Stimulated activated CD4-positive, alpha-beta T cell treated with anti-CD3 and anti-CD28 coated beads, Interleukin-12 subunit alpha, Interleukin-12 subunit beta, amount 100 ng/mL, for 4 hours (primary cell): Measurements from ENCODE around the gene NCAN.

Experiments
- DNase-seq: peaks from one replicate; pipeline ENCODE4 v3.0.0-alpha.2; 2020

Gene NCAN

DNA sequence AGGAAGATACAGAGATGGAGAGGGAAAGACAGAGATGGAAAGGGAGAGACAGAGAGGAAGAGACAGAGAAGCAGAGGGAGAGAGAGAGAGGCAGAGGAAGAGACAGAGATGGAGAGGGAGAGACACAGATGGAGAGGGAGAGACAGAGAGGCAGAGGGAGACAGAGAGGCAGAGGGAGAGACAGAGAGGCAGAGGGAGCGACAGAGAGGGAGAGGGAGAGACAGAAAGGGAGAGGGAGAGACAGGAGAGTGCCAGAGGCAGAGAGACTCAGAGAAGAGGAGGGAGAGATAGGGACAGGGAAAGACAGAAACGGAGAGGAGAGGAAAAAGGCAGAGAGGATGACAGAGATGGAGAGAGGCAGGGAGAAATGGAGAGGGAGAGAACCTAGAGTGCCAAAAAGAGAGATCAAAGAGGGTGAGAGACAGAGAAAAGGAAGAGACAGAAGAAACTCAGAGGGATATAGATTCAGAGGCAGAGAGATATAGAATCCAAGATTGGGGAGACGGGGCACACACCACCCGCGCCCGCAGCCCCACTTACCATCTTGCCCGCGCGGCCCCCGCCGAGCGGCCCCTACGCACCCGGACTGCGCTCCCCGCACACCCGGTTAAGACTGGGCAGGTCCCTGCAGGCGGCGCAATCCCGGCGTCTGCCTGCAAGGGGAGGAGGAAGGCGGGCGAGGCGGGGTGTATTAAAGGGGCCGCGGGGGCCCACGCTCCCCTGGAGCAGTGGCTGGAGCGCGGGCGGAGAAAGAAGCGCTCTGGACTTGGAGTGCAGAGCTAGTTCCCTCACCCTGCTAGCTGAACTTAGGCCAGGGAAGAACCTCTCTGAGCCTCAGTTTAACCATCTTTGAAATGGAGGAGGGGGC, 50.7 kb downstream of the NCAN start:
- no peak for DNase-seq

DNA sequence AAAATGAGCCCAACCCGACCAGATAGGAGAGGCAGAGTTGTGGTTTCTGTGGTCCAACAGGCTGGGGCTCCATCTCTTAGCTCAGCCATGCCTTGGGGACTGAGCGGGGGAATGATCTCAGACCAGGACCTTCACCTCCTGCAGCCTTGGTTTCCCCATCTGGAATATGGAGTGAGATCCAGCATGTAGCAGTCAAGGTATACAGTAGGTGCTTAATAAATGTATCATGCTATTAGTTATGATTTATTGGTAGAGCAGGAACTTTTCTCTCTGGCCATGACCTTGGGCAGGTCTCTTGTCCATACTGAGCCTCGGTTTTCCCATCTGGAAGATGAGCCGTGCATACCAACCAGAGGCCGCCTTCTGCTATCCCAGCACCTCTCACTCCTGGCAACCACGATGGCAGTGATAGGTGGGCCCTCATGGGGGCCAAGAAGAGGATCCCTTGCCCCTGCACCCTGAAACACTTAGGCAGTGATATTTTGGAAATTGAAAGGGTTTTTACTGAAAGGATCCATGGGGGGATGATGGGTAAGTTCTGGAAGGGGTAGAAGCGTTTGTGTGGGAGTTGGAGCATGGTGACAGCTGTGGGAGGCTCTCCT, 52.2 kb downstream of the NCAN start:
- DNase-seq = no peak

DNA sequence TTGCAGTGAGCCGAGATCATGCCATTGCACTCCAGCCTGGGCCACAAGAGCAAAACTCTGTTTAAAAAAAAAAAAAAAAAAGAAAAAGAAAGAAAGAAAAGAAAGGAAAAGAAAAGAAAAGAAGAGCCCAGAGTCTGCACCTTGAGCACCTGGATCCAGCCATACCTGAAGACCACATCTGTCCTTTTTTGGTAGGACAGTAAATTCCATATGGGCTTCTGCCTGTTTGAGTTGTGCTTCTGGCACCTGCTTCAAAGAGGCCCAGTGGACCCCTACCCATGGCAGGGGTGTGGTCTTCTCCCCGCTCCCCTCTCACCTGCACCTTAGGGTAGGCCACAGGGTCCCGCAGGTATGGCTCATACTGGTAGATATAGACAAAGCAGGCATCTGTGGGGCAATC, 55.5 kb downstream of the NCAN start:
- no peak for DNase-seq

DNA sequence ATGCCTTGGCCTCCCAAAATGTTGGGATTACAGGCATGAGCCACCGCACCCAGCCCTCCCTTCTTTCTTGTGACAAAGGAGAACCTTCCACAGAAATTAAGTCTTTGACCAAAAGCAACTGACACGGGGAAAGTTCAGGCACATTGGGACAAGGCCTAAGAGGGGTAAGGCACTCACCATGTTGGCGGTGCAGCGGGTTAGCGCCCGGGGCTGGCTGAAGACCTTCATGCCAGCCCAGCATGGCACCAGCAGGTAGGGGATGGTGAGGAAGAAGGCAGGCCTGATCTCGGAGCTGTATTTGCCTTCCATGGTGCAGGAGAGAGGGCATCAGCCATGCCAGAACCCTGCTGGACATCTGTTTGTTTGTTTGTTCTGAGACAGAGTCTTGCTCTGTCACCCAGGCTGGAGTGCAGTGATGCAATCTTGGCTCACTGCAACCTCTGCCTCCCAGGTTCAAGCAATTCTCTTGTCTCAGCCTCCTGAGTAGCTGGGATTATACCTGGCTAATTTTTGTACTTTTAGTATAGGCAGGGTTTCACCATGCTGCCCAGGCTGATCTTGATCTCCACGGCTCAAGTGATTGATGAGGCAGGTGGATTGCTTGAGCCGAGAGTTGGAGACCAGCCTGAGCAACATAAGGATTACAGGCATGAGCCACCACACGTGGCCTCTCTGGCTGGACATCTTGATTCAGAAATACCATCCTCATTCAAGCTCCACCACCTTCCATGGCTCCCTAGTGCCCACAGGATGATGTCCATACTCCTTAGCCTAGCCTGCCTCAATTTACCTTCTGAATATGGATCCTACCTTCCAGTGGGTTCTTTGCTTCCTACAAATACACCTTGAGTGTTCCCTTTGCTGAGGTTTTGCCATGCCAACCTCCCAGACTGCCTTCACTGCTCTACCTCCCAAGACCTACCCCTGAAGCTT, 57.0 kb downstream of the NCAN start:
- no peak for DNase-seq

DNA sequence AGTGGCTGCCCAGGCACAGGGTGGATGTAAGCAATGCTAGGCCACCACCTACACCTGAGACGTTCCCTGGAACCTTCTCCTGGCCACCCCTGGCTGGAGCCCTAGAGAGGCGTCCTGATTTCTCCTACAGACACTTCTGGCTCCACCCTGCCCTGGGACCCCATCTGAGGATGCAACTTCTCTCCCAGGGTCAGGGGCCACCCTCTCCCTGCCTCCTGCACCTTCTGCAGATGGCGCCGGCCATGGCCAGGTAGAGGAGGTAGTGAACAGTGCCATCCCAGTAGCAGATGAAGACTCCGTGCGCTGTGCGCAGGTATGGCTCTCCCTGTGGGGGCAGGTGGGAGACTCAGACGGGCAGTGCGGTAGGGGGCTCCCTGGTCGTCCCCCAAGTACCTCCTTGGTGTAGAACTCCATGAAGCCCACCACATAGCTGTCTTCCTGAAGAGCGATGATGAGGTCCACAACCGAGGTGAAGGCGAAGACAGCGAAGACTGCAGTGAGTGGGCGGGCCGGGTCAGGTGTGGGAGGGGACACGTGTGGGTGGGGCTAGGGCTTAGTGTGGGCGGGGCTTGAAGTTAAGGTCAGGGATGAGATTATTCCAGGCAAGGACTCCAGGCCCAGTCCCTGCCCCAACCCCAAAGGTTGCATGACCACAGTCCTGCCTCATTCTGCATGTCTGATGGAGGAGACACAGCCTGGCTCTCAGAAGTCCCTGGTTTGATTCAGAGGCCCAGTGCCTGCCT, 58.4 kb downstream of the NCAN start:
- no peak for DNase-seq

DNA sequence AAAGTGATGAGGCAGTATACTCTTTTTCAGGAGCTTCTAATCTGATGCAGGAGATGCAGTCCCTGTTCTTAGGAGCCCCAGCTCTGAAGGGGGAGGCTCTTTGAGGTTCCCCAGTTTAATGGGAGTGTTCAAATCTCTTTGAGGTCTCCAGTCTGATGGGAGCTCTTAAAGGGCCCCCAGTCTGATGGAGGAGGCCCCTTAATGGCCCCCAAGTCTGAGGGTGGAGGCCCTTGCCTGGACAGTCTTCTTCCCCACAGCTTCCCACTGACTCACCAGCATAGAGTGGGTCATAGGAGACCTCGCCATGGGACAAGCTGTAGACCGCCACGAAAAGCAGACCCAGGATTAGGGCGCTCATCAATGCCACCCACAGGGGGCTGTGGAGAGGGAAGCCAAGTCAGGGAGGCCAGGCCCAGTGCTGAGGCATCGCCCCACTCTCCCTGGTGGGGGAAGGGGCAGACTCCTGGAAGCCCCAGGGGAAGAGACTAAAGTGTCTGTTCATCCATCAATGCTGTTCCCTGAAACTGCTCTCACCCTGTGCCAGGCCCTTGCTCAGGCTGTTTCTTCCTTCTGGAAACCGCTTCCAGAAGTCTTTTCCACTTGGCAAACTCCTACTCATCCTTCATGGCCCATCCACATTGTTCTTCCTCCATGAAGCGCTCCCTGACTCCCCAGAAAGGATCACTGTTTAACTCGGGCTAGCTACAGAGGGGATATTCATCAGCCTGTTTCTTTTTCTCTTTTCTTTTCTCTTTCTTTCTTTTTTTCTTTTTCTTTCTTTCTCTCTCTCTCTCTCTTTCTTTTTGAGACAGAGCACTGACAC, 59.2 kb downstream of the NCAN start:
- DNase-seq = no peak

DNA sequence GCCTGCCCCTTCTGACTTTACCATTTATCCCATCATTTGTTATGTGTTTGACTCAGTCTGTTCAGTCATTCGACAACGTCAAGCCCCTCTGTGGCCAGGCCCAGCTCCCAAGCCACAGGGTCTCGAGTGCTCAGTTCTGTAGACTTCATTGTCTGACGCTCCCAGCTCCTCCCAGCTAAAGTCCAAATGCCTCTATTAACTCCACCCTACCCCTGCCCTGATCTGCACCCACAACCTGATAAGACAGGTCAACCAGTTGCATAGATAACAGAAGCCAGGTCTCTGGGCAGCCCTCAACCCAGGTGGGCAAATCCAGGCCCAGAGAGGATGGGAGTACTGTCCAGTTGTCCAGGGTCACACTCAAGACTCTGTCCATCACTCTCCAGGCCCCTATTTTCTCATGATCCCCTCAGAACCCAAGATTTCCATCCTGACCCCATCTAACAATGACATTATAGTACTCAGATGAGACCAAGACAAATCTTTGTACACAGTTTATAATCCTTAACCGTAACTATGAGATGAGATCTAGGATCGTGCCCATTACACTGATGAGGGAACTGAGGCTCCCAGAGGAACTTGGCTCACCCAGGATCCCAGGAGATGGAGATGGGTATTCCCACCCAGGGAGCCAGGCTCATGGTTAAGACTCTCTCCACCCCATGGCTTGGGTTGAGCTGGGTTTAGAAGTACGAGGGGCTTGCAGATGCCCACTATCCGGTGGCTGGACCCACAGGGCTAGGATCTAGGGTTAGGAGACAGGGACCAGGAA, 60.3 kb downstream of the NCAN start:
- no peak for DNase-seq

DNA sequence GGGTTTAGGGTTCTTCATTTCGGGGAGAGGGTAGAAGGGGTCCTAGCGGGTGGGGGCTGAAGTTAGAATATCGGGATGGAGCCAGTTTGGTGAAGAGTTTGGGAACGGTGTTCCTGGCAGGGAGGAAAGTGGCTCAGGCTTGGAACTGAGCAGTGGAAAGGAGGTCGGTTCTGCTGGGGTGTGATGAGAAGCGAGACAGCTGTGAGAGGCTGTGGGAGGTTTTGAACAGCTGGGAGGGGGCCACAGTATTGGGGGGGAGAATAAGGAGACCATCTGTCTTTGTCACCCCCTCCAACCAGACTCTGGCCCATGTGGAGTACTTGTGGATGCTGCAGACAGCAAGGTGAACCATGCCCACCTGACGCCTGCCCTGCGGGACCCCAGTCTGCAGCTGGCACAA, 62.4 kb downstream of the NCAN start:
- no peak for DNase-seq

DNA sequence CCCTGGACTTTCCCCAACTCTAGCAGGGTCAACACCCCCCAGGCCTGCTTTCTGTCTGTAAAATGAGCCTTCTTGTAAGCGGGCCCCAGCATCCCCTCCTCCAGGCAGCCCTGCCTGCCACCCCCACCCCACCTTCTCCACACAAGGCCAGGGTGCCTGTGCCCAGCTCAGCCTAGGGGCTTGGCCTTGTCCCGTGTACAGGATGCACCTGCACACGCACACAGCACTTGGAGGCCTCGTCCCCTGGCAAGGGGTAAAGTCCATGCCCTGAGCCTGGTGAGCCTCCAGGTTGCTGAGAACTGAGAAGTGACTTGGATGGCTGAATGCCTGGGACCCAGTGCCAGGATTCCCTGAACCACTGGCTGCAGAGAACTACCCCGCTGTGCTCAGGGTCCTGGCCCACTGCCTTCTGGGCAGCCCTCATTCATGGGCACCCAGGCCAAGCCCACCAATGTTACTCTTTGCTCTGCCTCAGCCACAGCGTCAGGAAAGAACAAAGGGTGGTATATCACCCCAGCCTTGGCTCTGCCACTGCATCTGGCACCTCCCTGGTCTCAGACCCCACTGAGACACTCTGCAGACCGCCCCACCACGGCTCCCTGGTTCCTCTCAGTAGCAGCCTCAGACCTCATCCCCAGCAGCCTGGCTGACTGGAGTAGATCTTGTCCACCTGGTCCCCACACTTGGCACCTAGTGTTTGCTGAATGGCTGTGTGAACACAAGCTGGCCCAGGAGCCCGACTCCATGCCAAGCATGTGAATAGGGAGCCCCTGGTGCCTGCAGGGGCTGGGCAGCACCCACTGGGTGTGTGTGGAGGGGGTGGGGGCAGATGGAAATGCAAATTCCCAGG, 63.2 kb downstream of the NCAN start:
- DNase-seq = no peak

DNA sequence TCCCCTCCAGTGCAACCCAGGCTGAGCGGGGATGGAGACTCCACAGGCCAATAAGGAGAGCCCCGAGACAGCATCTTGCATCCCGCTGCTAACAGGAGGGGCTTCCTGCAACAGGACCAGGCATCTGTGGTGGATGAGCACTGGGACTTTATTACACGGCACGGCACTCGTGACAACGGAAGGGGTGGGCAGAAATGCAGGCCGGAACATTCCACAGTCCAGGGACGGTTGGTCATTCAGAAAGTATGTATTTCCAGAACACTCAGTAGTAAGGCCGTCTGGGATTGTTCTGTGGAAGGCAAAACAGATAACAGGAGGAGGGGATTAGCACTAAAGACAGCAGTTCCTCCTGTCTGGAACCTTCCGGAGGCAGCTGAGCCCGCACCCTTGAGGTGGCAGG, 64.6 kb downstream of the NCAN start:
- DNase-seq = no peak

DNA sequence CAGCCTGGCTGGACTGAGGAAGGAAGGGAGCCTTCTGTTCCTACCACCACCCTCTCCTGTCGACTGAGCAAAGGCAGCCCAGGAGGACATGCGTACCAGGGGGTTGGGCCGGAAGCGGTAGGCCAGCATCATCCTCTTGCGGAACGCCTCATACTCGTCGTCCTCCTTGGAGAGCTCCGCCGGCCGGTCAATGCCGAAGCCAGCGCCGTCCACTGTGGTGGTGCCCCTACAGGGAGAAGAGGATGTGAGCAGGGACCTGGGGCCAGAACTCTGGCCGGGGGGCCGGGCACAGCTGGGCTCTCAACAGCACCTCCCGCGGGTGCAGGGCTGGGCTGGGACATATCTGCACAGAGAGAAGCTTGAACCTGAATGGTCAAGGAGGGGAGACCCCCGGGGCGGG, 65.1 kb downstream of the NCAN start:
- DNase-seq = no peak

DNA sequence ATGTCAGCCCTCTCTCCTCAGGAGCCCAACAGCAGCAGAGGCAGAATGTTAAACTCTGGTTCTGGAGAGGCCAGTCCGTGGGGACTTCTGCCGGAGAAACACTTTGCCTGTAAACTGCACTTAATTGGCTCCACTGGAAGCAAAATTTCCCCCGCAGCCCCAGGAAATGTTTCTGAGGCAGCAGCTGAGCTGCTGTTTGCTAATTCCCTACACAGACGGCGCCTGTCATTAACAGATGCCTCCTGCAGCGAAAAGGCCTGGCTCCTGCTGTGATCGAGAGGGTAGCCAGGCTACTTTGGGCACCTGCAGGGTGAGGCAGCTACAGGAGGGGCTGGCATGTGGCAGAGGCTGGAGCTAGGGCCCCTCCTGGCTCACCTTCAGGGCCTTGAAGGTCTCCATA, 66.6 kb downstream of the NCAN start:
- DNase-seq = no peak

DNA sequence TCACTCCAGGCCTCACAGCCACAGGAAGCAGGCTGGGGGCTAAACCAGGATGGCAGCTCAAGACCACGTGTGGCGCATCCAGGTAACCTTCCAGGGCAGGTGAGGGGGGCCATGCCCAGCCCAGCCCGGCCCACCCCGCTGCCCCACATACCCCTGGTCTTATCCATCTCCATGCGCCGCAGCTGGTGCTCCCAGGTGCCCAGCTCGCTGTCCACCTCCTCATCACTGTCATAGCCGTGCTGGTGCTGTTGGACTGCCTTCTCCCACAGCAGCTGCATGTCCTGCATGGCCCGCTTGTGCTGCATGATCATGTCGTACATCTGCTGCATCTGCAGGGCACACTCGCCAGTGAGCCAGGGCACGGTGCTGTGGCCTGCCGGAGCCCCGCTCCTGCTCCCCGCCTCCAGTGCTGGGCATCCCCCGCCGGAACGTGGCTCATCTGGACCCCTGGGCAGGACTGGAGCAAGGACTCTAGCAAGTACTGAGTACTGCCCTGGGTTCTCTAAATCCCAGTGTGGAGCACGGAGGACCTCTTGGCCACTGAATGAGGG, 67.4 kb downstream of the NCAN start:
- no peak for DNase-seq

DNA sequence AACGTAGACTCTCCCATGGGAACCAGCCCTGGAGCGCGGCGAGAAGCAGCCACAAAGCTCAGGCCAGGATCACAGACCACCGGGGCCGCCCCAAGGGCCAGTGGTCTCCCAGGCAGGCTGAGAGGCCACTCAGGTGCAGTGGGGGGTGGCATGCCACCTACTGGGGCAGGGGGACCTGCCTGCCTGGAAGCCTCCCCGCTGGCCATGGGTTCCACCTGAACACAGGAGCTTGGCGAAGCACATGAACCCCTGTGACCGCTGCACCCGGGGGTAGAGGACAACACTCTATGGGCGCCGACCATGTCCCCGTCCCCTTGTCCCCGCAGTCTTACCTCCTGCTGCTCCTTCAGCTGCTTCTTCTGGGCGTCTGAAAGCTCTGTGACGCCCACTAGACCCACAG, 68.1 kb downstream of the NCAN start:
- no peak for DNase-seq

DNA sequence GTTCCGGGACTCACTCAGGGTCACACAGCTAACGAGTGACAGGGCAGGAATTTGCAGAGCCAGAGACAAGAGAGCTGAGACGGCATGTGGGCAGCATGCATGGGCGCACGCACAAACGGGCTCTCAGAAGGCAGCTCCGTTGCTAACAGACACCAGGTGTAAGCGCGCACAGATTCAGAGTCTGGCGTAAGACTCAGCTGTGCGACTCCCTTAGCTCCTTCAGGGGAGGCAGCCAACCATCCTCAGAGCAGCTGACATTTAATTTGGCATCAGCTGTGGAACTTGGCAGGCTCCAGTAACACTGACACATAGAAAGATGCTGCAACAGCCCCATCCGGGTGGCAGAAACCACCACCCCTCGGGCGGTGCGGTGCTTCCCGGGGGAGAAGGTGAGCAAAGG, 68.8 kb downstream of the NCAN start:
- no peak for DNase-seq

DNA sequence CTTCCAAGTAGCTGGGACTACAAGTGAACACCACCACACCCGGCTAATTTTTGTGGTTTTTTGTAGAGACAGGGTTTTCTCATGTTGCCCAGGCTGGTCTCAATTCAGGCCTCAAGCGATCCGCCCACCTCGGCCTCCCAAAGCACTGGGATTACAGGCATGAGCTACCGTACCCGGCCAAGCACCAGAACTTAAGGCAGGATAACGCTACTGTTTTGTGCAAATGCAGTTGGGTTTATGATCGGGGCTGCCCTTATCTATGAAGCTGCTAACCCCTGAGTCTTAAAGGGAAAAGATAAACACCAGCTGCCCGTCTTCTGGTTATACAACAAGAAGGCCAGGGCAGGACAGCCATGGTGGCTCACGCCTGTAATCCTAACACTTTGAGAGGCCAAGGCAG, 73.9 kb downstream of the NCAN start:
- DNase-seq = no peak

DNA sequence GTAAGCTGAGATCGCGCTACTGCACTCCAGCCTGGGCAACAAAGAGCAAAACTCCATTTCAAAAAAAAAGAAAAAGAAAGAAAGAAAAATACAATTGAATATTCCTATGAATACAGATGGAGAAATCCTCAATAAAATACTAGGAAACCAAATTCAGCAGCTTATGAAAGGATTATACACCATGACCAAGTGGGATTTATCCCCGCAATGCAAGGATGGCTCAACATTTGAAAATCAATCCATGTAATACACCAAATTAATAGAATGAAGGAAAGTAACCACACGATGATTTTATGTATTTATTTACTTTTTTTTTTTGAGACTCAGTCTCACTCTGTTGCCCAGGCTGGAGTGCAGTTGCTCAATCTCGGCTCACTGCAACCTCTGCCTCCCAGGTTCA, 80.8 kb downstream of the NCAN start:
- DNase-seq = no peak

DNA sequence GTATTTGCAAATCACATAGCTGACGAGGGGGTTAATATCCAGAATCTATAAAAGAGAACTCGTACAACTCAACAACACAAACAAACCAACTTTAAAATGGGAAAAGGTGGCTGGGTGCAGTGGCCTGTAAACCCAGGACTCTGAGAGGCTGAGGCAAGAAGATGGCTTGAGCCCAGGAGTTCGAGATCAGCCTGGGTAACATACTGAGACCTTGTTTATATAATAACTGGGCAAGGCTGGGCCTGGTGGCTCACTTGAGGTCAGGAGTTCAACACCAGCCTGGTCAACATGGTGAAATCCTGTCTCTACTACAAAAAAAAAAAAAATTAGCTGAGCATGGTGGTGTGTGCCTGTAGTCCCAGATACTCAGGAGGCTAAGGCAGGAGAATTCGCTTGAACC, 83.2 kb downstream of the NCAN start:
- DNase-seq = no peak

DNA sequence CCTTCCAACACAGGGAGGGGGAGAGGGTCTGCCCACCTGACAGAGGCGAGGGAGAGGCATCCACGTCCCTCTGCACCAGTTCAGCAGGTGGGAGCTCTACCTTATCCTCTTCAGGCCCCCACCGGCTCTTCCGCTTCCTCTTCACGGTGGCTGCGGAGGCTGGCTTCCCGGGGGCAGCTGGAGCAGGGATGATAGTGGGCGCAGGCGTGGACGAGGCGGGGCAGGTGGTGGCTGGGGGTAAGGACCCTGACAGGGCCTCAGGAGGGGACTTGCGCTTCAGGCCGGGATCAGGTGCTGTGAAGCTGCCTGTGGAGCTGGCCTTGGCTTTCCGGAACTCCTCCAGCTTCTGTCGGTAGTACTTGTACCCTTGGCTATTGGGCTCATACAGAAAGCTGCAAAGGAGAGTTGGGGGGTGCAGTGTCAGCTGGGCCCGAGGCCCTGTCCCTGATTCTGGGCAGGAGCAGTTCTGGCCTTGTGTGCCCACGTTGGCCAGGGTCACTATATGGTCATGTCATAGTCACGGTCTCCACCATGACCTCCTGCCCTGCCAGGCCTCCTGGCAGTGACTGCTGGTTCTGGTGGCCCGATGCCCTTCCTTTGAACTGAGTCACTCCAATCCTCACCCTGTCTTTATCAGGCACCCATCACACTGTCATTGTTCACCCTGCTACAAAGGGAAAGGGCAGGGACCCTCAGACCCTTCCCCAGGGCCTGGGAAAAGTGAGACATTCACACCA, 85.4 kb downstream of the NCAN start:
- no peak for DNase-seq
